Lower leg skin (tissue), 4 donors: ENCODE results near the gene GIMAP8. TPM values are rescaled to one million over a fixed set of nuclear protein-coding genes. Genes with fewer than 3 reads are reported as not detected.

Experiments
- DNase-seq, 2 donors: peaks; one replicate each; pipeline ENCODE4 v3.0.0-alpha.2; 2019; ENCODE audit warnings: low spot score in 2 of 2
- H3K4me3 ChIP-seq: fragments of 200-600 bp; sonication (generic); 2 replicates; pipeline ENCODE4 v1.5.1; 2017; ENCODE audit warnings: mild to moderate bottlenecking, low read depth; ENCODE audit not compliant: poor library complexity, severe bottlenecking
- CTCF ChIP-seq, 3 donors: fragments of 450-650 bp; IDR thresholded peaks; one replicate each; pipeline ENCODE4 v1.5.1; 2016; ENCODE audit warnings: antibody characterized with exemption in 3 of 3, mild to moderate bottlenecking in 3 of 3, moderate library complexity in 2 of 3
- POLR2A ChIP-seq, 2 donors: fragments of 450-650 bp; IDR thresholded peaks; one replicate each; pipeline ENCODE4 v1.6.1; 2016 to 2017; ENCODE audit warnings: antibody characterized with exemption in 2 of 2, mild to moderate bottlenecking in 1 of 2, moderate library complexity in 1 of 2
- WGBS, 2 donors: methylation state at CpG; one replicate each; pipeline ENCODE4 v1.1.5; 2018; 5-methylcytosine and 5-hydroxymethylcytosine counted together
- intact Hi-C: fragments of 100-400 bp; cut with DNase I; formaldehyde crosslinking; loops from one replicate; pipeline ENCODE4 v1.15.0; 2023; ENCODE audit warnings: low total_unique reads
- total RNA-seq, 4 donors: library from RNA; depleted of rRNA; stranded (reverse); fragments of >200 nt; gene quantifications; one replicate each; pipeline ENCODE4 v1.1.0, GENCODE V29; 2016

Gene GIMAP8
- total RNA-seq, 4 donors from 2014 or later, result 2.3 to 10.7 (median 3.4) TPM

GRCh38 chr7:150446288-150446938, 4.0 kb upstream of the GIMAP8 start:
- TF ChIP-seq POLR2A (IDR thresholded peaks at IDR 0.05), result no peak
- no peak for TF ChIP-seq CTCF (IDR thresholded peaks at IDR 0.05)
- 80 to 88% methylated on average over 2 of the region's 2 CpGs for WGBS, 2 donors
- intact Hi-C loops, result loop anchor here (10.0 kb wide), 1 partner anchor 288 kb away; the partner anchor contains the start of gene GIMAP5
- H3K4me3 ChIP-seq, result no peak overlapping the region
- DNase-seq, result no peak

- H3K4me3 ChIP-seq, result no peak overlapping the region
- DNase-seq, result peak in 1 of 2 donors; percentile 11
- intact Hi-C loops, result loop anchor here (10.0 kb wide), 1 partner anchor 287 kb away; the partner anchor contains the start of gene GIMAP5
- 74 to 80% methylated on average over 32 of the region's 32 CpGs for WGBS, 2 donors
- no peak for TF ChIP-seq CTCF (IDR thresholded peaks at IDR 0.05)
Measured at GRCh38 chr7:150447966-150448788, 2.3 kb upstream of the GIMAP8 start.

- peak; percentile 71 to 96 for DNase-seq
- intact Hi-C loops, result loop anchor here (10.0 kb wide), 1 partner anchor 286 kb away; the partner anchor contains the start of gene GIMAP5
- no peak overlapping the region for H3K4me3 ChIP-seq
- WGBS, 2 donors, result 0 to 2% methylated on average over 6 of the region's 6 CpGs
- TF ChIP-seq POLR2A (IDR thresholded peaks at IDR 0.05) (no peak), CTCF (IDR thresholded peaks at IDR 0.05) (peak in 1 of 3 donors; percentile 10)
Measured at GRCh38 chr7:150448789-150449147, 1.7 kb upstream of the GIMAP8 start.

GRCh38 chr7:150449206-150449952, 1.1 kb upstream of the GIMAP8 start:
- H3K4me3 ChIP-seq, result no peak overlapping the region
- 81 to 85% methylated on average over 11 of the region's 11 CpGs for WGBS, 2 donors
- intact Hi-C loops, result loop anchor here (10.0 kb wide), 1 partner anchor 285 kb away; the partner anchor contains the start of gene GIMAP5
- DNase-seq, result peak in 1 of 2 donors; percentile 9
- TF ChIP-seq POLR2A (IDR thresholded peaks at IDR 0.05) (no peak), CTCF (IDR thresholded peaks at IDR 0.05) (no peak)

DNA sequence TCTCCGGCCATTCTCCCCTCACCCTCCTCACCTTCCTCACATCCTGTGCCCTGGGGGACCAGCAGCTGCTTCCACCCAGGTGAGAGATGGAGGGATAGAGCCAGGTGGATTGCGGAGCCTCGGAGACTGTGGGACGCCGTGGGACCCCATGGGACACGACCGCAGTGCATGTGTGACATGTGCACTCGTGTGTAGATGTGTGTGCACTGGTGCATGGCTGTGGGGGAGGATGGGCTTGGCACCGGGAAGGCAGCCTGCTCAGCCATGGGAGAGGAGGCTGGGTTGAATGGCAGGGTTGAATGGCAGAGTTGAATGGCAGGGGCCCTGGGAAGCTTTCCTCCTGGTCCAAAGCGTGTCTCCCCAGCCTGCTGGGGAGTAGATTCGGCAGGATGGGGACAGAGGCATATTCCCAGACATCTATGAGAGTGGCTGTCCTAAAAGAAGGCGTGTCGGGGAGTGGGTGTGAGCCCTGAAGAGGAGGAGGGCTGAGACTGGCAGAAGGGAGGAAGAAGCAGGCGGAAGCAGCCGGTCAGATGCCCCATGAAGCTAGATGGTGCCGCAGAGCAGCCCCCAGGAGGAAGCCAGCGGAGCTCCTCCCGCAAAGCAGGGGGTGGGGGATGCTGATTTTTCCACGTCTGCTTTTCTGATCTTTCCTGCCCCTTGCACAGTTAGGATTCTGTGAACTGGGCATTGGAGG, 815 bp downstream of the GIMAP8 start:
- no peak for TF ChIP-seq CTCF (IDR thresholded peaks at IDR 0.05)
- no peak for TF ChIP-seq POLR2A (IDR thresholded peaks at IDR 0.05)
- DNase-seq, result peak in 1 of 2 donors; percentile 58
- 64 to 82% methylated on average over 19 of the region's 19 CpGs for WGBS, 2 donors
- H3K4me3 ChIP-seq, result peak overlapping the region; percentile 28
- intact Hi-C loops, result no loop called here
